SK-N-SH (cell line): ENCODE measurements around the gene SULT1E1.

ENCODE experiments used
- CHD2 ChIP-seq: fragments of 150-350 bp; IDR thresholded peaks from 2 replicates; pipeline ENCODE4 v1.6.1; 2018; ENCODE audit warnings: low read length; ENCODE audit not compliant: partially characterized antibody
- CTCF ChIP-seq: fragments of 200-600 bp; sonication (generic); IDR thresholded peaks from 2 replicates; pipeline ENCODE4 v1.6.1; 2017; ENCODE audit warnings: antibody characterized with exemption, mild to moderate bottlenecking, moderate library complexity
- MXI1 ChIP-seq: IDR thresholded peaks from 2 replicates; pipeline ENCODE4 v1.6.1; 2012; ENCODE audit warnings: mild to moderate bottlenecking, low read depth, low read length, improper control_type of control experiment
- TAF1 ChIP-seq: IDR thresholded peaks from 2 replicates; pipeline ENCODE4 v1.6.1; 2012; ENCODE audit warnings: low read depth, mild to moderate bottlenecking, low read length, moderate library complexity, borderline replicate concordance
- TEAD4 ChIP-seq: IDR thresholded peaks from 2 replicates; pipeline ENCODE4 v1.4.0; 2012; ENCODE audit warnings: mild to moderate bottlenecking, borderline replicate concordance; ENCODE audit not compliant: insufficient read depth
- USF2 ChIP-seq: fragments of 150-350 bp; IDR thresholded peaks from 2 replicates; pipeline ENCODE4 v1.6.1; 2017; ENCODE audit warnings: antibody characterized with exemption, low read length, low read depth, borderline replicate concordance

GRCh38 chr4:69860052-69860451 is at the start of gene SULT1E1:
- TF ChIP-seq MXI1, result no peak
- TF ChIP-seq USF2, result no peak
- TF ChIP-seq TAF1, result no peak
- TF ChIP-seq CHD2, result no peak
- no peak for TF ChIP-seq TEAD4
- no peak for TF ChIP-seq CTCF
